GM21423 (cell line): ENCODE data around the gene SYVN1.
A peak's percentile ranks its signal among the peaks of the same experiment; 100 is the strongest.

Experiments
- ATAC-seq: cut with Tn5 transposase; IDR thresholded peaks from one replicate; pipeline ENCODE4 v1.9.1; 2021; ENCODE audit warnings: mild to moderate bottlenecking, moderate library complexity; ENCODE audit not compliant: unreplicated experiment

The SYVN1 gene

GRCh38 chr11:65113361-65113756, 21.0 kb downstream of the SYVN1 start:
- no peak for ATAC-seq

- ATAC-seq, result peak; percentile 32
Measured at GRCh38 chr11:65112546-65113360, 21.6 kb downstream of the SYVN1 start.

DNA sequence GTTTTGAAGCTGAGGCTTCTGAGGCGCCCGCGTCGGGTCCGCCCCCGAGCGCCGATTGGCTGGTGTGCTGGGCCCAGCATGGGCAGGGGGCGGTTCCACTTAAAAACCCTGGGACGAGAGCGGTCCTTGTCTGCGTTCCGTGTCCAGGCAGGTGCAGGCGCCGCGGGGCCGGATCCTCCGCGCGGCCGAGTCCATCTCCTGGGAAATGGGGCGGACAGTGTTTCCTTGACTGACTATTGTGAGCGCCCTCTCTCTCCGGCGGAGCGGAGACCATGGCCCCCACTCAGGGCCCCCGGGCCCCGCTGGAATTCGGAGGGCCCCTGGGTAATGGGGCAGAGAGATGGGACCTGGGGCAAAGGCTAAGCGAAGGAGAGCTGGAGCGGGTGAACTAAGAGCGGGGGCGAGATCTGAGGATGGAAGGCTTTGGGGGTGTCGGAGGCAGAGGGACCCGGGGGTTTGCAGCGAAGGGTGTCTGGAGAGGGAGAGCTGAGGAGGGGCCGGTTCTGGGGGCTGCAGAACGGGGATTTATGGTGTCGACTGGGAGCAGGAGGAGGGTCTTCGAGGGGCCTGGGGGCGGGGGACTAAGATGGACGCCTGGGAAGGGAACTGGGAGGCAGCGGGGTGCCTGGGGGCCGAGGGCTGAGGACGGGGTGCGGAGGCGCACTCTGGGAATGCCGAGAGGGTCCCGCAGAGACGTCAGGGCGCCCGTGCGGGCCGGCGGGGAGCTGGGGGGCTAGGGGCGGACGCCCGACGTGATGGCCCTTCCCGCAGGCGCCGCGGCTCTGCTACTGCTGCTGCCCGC, 22.4 kb downstream of the SYVN1 start, which contains the start of gene TM7SF2:
Gene TM7SF2, plus strand, starts transcription at position 129 of the 802 bp plus-strand sequence. Its CDS starts 144 bp downstream, at position 273.
- ATAC-seq, result peak; percentile 63

DNA sequence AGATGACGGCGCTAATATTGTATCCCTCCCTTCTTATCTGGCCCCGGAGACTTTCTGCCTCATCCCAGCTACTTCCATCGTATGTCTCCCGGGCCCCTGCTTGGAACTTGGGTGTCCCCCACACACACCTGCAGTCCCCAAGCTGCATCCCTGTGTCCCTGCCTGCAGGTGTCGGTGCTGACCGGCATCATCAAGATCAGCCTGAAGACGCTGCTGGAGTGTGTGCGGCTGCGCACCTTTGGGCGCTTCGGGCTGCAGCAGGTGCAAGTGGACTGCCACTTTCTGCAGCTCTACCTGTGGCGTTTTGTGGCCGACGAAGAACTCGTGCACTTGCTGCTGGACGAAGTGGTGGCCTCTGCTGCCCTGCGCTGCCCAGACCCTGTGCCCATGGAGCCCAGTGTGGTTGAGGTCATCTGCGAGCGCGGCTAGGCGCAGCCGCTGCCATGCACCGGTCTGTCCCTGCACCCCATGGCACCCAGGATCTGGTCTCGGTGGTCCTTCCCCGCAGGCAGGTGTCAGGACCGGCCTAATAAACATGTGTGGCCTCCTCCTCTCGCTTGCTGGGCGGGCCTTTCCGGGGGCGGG, 23.1 kb downstream of the SYVN1 start:
- no peak for ATAC-seq

GRCh38 chr11:65110354-65110861, 23.9 kb downstream of the SYVN1 start:
- no peak for ATAC-seq

GRCh38 chr11:65109231-65110198, 24.8 kb downstream of the SYVN1 start:
- ATAC-seq, result no peak

- ATAC-seq, result no peak
Measured at GRCh38 chr11:65108469-65109123, 25.7 kb downstream of the SYVN1 start.

GRCh38 chr11:65107751-65108468, 26.4 kb downstream of the SYVN1 start:
- ATAC-seq, result no peak

GRCh38 chr11:65107078-65107477, 27.2 kb downstream of the SYVN1 start:
- no peak for ATAC-seq

DNA sequence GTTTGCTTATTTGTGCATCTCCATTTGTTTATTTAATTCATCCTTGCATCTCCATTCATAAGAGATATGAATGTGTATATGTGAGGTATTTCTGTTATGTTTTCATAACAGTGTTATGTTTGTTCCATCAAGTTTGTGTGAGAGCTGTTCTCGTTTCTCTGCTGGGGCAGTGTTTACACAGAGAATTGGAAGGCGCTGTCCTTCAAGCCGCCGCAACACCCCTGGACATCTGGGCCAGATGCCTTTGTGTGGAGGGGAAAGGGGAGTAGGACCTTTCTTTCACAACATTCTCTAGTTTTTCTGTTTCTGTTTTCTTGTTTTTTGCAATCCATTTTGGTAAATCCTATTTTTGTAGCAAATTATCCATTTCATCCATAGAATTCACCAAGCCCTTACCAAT, 29.7 kb downstream of the SYVN1 start:
- ATAC-seq, result no peak

DNA sequence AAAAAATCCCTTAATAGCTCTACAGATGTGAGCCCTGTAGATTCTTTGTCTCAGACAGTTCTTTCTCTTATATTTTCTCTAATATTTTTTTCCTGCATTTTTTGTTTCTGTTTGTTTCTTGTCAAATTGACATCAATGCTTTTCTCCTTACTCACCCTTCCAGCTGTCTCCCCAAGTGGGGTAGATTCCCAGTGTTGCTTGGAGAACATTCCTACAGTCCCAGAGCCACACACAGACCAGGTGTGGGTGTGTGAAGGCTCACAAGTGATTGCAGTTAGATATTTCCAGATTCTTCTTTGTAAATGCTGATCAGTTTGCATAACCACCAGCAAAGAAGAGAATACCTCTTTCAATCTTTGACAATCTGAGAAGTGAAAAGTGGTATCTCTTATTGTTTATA, 30.8 kb downstream of the SYVN1 start:
- ATAC-seq, result no peak

- no peak for ATAC-seq
Measured at GRCh38 chr11:65102142-65103095, 31.9 kb downstream of the SYVN1 start.

DNA sequence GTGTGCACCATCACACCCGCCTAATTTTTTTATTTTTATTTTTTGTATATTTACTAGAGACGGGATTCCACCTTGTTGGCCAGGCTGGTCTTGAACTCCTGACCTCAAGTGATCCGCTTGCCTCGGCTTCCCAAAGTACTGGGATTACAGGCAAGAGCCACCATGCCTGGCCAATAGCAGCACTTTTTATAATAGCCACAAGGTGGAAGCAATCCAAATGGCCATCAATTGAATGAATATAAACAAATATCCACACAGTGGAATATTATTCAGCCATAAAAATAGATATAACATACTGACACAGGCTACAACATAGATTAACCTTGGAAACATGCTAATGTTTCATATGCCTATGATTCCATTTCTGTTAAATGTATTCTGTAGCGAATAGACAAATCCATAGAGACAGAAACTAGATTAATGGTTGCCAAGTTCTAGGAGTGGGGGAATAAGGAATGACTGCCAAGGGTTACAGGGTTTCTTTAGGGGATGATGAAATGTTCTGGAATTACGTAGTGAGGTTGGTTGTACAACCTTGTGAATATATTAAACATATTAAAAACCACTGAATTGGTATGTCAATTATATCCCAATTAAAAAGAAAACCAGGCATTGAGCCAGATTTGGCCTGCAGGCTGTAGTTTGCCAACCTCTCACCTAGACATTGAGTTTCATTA, 33.5 kb downstream of the SYVN1 start:
- ATAC-seq, result no peak

- ATAC-seq, result no peak
Measured at GRCh38 chr11:65096926-65097325, 37.4 kb downstream of the SYVN1 start.

GRCh38 chr11:65095974-65096806, 38.1 kb downstream of the SYVN1 start, which contains the start of gene VPS51:
TSS of gene VPS51 (plus strand) at chr11:65096214. CDS start at chr11:65096251, 37 bp downstream.
- peak; percentile 78 for ATAC-seq

- ATAC-seq, result no peak
Measured at GRCh38 chr11:65095427-65095826, 38.9 kb downstream of the SYVN1 start.
